ENCODE results near the gene CKLF. TPM values are rescaled to one million over a fixed set of nuclear protein-coding genes. Genes with fewer than 3 reads are reported as not detected.

Gene CKLF, protein sequence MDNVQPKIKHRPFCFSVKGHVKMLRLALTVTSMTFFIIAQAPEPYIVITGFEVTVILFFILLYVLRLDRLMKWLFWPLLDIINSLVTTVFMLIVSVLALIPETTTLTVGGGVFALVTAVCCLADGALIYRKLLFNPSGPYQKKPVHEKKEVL
- 38.0 TPM for total RNA-seq (ENCODE audit: unreplicated experiment)
- long read RNA-seq, transcript CKLF-201 (4 exons, 669 nt), result major isoform, 11 of 22 reads
- long read RNA-seq, transcript CKLF-203 (3 exons, 508 nt), result minor isoform, 7 of 22 reads
- long read RNA-seq, partial matches to known transcripts, result 0 of 22 reads
- long read RNA-seq, other reads (novel, unspliced or antisense), result 1 of 22 reads

GRCh38 chr16:66552286-66553177 lies at the start of gene CKLF:
TSS of gene CKLF (plus strand) at chr16:66552576. CDS start at chr16:66552716, 140 bp downstream.
- Mint-ChIP-seq H3K4me1 (ENCODE audit: unreplicated experiment) (peaks cover 54% of the 10 kb centered on the region), H3K27ac (ENCODE audit: unreplicated experiment) (peak within 1 kb of the TSS; percentile 76), H3K9me3 (ENCODE audit: unreplicated experiment) (no peaks in the 10 kb centered on the region), H3K27me3 (ENCODE audit: unreplicated experiment) (peaks cover 9% of the 10 kb centered on the region), H3K4me3 (ENCODE audit: unreplicated experiment) (peak within 1 kb of the TSS; percentile 88), H3K36me3 (ENCODE audit: low read depth, unreplicated experiment) (peaks cover 29% of the 10 kb centered on the region)
- DNase-seq (ENCODE audit: low spot score), result peak; percentile 88
- TF ChIP-seq, protein P1, sequence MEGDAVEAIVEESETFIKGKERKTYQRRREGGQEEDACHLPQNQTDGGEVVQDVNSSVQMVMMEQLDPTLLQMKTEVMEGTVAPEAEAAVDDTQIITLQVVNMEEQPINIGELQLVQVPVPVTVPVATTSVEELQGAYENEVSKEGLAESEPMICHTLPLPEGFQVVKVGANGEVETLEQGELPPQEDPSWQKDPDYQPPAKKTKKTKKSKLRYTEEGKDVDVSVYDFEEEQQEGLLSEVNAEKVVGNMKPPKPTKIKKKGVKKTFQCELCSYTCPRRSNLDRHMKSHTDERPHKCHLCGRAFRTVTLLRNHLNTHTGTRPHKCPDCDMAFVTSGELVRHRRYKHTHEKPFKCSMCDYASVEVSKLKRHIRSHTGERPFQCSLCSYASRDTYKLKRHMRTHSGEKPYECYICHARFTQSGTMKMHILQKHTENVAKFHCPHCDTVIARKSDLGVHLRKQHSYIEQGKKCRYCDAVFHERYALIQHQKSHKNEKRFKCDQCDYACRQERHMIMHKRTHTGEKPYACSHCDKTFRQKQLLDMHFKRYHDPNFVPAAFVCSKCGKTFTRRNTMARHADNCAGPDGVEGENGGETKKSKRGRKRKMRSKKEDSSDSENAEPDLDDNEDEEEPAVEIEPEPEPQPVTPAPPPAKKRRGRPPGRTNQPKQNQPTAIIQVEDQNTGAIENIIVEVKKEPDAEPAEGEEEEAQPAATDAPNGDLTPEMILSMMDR (IDR thresholded peaks at IDR 0.05; ENCODE audit: unreplicated experiment), result no peak

DNA sequence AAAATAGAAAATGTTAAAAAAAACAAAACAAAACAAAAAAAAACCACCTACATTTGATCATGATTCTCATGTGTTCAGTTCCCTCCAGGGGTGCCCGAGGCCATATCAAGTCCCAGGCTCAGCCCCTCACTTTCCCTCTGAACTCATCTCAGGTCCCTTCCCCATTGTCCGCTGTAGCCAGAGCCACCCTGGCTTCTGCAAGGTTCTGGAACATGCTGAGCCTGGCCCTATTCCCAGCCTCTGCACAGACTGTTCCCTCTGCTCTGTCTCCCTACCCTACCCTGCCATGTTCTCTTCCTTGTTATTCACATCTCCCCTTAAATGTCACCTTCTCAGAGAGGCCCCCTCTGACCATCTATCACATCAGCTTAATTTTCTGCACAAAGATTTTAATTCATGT lies 49.3 kb upstream of the CKLF start:
- DNase-seq (ENCODE audit: low spot score), result no peak
- H3K27me3 Mint-ChIP-seq (ENCODE audit: unreplicated experiment), result no peaks in the 10 kb centered on the region
- H3K4me3 Mint-ChIP-seq (ENCODE audit: unreplicated experiment), result no peak overlapping the region
- TF ChIP-seq, protein P1 (IDR thresholded peaks at IDR 0.05; ENCODE audit: unreplicated experiment), result no peak
- peak overlapping the region; percentile 20 for H3K27ac Mint-ChIP-seq (ENCODE audit: unreplicated experiment)
- H3K9me3 Mint-ChIP-seq (ENCODE audit: unreplicated experiment), result no peaks in the 10 kb centered on the region
- H3K36me3 Mint-ChIP-seq (ENCODE audit: low read depth, unreplicated experiment), result no peaks in the 10 kb centered on the region
- H3K4me1 Mint-ChIP-seq (ENCODE audit: unreplicated experiment), result peaks cover 11% of the 10 kb centered on the region

DNA sequence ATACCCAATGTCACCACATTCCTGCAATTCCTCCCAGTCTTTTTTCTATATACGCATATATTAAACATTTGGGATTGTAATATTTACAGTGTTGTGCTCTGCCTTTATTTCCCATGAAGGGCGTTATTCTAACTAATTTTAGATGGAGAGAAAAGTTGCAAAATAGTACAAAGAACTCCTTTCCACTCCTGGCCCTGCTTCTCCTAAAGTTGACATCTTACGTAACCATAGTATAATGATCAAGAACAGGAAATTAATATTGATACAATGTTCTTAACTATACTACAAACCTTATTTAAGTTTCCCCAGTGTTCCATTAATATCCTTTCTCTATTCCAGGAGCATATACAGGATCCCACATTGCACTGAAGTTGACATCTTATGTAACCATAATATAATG lies 48.8 kb upstream of the CKLF start:
- H3K27ac Mint-ChIP-seq (ENCODE audit: unreplicated experiment), result no peak overlapping the region
- no peaks in the 10 kb centered on the region for H3K9me3 Mint-ChIP-seq (ENCODE audit: unreplicated experiment)
- no peak for DNase-seq (ENCODE audit: low spot score)
- TF ChIP-seq, protein P1 (IDR thresholded peaks at IDR 0.05; ENCODE audit: unreplicated experiment), result no peak
- H3K27me3 Mint-ChIP-seq (ENCODE audit: unreplicated experiment), result no peaks in the 10 kb centered on the region
- no peak overlapping the region for H3K4me3 Mint-ChIP-seq (ENCODE audit: unreplicated experiment)
- H3K36me3 Mint-ChIP-seq (ENCODE audit: low read depth, unreplicated experiment), result no peaks in the 10 kb centered on the region
- H3K4me1 Mint-ChIP-seq (ENCODE audit: unreplicated experiment), result peaks cover 11% of the 10 kb centered on the region

GRCh38 chr16:66507731-66508239 lies 44.6 kb upstream of the CKLF start:
- H3K4me1 Mint-ChIP-seq (ENCODE audit: unreplicated experiment), result peaks cover 20% of the 10 kb centered on the region
- TF ChIP-seq, protein P1 (IDR thresholded peaks at IDR 0.05; ENCODE audit: unreplicated experiment), result no peak
- H3K9me3 Mint-ChIP-seq (ENCODE audit: unreplicated experiment), result no peaks in the 10 kb centered on the region
- no peak overlapping the region for H3K4me3 Mint-ChIP-seq (ENCODE audit: unreplicated experiment)
- no peak for DNase-seq (ENCODE audit: low spot score)
- H3K27me3 Mint-ChIP-seq (ENCODE audit: unreplicated experiment), result peaks cover 2% of the 10 kb centered on the region
- H3K36me3 Mint-ChIP-seq (ENCODE audit: low read depth, unreplicated experiment), result peaks cover 7% of the 10 kb centered on the region
- H3K27ac Mint-ChIP-seq (ENCODE audit: unreplicated experiment), result no peak overlapping the region
